SKM-1 (cell line): Measurements from ENCODE around the gene RIC8B.
"Not testable (repeated sequence)": the region's sequence is repeated elsewhere in the genome, so short reads cannot be mapped to it uniquely, and the experiment has no call there.

Experiments used
- DNase-seq: peaks from one replicate; lab custom pipeline; 2025; ENCODE audit not compliant: unreplicated experiment; lab: John Stamatoyannopoulos, UW

Gene RIC8B

DNA sequence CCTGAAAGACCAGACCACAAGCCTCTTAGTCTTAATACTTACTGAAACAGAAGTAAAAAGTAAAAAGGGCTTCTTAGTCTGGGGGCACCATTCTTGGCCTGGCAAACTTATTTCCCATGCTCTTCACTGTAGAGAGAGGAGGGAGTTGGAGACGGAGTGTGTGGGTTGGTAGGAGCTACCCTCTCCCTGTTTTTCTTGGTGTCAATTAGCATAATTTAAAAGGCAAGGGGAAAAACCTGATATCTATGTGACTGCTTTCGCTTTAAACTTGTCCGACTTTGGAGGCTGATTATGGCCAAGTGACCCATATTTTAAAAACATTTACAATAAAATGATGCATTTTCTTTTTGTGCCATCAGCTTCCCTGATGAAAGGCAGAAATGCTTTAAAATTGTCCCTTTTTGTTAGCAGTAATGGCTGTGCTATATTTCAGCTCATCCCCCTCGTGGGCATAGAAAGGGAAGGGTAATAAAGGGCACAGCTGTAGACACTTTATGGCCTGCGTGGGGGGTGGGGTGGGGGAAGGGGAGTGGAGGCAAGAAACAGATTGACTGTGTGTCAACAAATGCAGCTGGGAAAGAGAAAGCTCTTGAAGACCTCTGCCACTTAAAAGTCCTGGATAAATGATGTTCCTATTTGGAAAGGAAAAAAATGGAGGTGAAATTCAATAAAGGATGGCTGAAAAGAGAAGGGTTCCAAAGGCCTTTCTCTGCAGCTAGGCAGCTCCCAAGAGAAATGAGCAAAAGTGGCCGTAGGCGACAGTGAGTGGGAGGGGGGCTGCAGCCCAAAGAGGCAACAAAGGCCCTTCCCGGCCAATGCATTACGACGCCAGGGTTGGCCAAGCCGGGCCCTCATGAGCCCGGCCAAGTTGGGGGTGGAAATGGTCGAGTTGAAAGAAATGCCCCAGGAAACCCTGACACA, 123.8 kb downstream of the RIC8B start:
- no peak for DNase-seq

GRCh38 chr12:106900554-106900953, 126.1 kb downstream of the RIC8B start:
- no peak for DNase-seq

GRCh38 chr12:106901276-106901675, 126.8 kb downstream of the RIC8B start:
- no peak for DNase-seq

DNA sequence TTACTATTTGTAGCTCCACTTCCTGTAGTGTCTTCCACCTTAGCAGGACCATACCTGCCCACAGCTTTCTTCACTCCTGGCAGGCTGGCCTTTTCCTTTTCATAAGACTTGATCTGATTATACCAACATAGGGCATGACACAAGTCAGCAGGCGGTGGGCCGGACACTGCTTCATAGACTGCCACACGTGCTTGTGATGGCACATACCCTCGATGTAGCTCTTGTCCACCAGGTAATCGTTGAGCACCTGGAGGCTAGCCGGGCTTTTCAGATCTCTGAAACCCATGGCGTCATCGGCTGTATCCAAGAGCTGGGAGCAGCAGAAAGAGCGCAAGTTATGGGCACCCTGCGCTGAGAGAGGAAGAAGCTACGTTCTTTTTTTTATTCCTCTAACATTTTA, 127.6 kb downstream of the RIC8B start:
- no peak for DNase-seq

DNA sequence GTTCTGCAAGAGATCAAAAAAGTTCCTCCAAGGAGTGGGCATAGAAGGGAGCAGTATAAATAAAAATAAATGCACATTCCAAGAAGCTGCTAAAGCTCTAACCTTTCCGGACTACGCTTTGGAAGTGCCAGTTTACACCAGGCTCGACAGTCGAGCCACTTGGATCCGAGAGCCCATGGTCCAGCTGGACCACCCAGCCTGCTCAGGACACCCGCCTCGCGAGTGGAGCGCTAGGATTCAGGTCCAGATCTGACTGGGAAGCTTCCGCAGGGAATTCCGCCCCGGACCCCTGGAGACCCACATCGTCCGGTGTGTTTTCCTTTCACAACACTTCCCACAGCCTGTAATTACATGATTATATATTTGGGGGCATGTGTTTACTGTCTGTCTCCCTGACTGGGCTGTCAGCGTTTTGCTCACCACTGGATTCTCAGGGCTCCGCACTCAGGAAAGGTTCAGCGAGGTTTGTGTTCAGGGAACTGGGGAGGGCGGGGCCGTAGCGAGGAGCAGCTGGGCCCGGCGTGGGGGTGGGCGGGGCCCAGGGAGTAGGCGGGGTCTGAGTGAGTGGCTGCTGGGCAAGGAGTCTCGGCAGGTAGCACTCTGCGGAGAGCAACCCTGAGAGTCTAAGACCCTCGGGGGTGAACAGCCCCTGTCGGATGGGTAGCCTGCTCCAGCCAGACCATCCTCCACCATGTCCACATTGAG, 128.9 kb downstream of the RIC8B start:
- DNase-seq: no peak

DNA sequence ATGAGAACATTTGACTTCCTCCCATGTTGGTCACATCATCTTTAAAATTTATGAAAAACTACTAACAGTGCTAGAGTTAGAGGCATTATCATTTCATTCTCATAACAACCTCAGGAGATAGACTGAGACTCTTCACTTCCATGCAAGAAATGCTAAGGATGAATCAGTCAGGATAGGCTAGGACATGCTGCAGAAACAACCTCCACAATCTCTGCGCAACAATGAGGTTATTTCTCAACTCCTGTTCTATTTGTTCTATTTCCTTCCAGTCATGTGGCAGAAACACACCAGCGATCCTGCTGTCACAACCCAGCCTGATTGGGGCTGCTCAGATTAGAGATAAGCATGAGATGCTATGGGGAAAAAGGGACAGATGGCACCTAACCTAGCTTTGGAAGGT, 132.2 kb downstream of the RIC8B start:
- no peak for DNase-seq

GRCh38 chr12:106907411-106907810, 132.9 kb downstream of the RIC8B start:
- DNase-seq: no peak

DNA sequence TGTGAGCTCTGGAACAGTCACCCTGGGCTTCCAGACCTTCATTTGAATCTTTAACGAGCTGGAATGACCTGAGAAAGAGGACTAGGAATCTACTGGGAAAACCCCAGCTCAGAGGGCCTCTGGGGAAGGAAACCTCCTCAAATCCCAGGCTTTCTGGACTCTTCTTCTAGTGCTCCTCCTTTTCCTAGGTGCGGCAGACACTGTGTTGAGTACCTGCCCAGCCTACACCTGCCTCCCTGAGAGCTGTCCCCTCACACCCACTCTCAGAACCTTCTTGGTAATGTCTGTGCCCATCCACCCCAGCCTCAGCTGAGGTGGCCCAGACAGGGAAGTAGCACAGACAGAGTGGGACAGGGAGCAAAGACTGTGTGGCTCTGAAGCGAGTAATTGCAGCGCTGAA, 133.4 kb downstream of the RIC8B start:
- no peak for DNase-seq

GRCh38 chr12:106908561-106908960, 134.1 kb downstream of the RIC8B start:
- no peak for DNase-seq

DNA sequence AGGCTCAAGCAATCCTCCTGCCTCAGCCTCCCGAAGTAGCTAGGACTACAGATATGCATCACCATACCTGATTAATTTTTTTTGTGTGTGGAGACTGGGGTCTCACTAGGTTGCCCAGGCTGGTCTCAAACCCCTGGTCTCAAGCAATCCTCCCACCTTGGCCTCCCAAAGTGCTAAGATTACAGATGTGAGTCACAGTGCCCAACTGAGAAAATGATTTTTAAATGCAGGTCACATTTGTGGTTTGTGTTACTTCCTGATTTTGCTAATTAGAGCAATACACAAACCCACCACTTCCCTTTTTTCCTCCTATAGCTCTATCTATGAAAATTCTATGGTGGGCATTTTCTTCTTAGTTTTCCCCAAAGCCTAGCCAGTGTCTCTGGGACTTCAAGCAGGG, 135.7 kb downstream of the RIC8B start:
- peak; percentile 30 for DNase-seq

DNA sequence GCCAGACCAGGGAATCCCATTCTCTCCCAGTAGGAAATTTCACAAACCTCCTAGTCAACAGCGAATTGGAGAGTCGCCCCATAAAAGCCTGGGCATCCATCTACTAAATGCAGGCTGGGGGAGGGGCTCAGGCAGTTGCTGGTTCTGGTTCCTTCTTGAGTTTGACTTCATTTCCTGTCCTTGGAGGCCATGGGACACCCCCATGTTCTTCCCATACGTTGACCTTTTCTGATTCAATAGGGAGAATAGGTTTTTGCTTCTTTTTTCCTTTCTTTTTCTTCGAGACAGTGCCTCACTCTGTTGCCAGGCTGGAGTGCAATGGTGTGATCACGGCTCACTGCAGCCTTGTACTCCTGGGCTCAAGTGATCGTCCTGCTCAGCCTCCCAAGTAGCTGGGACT, 137.1 kb downstream of the RIC8B start:
- DNase-seq: no peak

GRCh38 chr12:106913456-106913855, 139.0 kb downstream of the RIC8B start:
- no peak for DNase-seq

DNA sequence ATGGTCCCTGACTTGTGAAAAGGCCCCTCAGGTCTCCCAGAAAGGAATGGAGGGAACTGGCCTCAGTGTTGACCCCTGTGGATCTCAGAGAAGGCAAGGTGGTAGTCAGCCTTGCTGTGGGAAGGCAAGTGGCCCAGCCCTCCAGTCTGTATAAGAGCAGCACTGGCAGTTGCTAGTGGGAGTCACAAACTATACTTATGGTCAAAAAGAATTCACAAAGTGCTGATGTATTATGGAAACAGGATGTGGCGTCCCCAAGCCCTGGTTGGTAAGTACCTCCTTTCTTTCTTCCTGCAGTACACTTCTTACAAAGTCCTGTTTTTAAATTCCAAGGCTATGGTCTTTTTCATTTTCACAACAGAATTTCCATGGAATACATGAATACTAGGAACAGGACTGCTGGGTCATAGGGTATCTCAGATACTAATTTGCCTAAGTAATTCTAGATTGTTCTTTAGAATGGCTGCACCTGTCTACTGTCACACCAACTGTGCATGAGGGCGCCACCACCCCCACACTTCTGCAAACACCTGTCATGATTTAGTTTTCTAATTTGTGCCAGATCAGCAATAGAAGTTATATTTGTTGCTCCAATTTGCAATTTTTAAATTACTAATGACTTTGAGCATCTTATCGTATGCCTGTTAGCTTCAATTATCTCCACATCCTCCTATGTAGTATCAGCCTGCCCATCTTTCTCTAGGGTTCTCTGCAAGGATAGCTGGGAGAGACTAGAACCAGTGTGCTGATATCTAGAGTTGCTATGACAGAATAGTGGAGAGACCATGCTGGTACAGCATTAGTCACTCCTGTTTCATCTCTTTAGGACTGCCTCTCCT, 140.5 kb downstream of the RIC8B start:
- no peak for DNase-seq

DNA sequence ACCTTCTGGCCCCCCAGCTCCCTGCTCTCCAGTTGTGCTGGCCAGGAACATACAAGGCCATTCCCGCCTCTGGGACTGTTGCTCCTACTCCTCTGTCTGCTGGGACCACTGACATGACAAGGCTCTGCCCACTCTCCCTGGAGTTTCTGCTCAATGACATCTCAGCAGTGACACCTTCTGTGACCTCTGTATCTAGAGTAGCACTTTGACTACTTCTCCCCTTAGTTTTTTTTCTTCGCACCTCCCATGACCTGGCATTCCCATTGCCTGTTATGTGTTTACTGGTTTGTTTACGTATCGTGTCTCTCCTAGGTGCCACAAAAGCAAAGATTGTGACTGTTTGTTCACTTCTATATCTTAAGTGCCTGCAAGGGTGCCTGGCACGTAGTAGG, 141.1 kb downstream of the RIC8B start:
- no peak for DNase-seq

DNA sequence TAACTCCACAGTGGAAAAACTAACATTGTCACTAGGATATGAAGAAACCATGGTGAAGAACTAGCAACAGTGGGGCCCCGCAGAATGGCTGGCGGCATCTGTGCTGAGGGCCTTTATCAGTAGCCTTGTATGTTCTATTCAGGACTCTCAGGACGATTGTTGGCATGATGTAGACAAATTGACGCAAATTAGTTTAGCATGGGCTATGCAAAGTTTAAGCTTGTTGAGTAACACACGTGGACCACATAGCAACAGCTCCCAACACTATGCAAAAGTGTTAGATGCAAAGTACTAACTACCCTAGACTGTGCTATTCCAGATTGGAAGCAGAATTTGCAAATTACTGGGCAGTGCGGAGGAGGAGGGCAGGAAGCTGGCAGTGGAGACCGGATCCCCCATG, 143.0 kb downstream of the RIC8B start:
- DNase-seq: no peak

- DNase-seq: no peak
Measured at GRCh38 chr12:106918746-106919145, 144.3 kb downstream of the RIC8B start.

DNA sequence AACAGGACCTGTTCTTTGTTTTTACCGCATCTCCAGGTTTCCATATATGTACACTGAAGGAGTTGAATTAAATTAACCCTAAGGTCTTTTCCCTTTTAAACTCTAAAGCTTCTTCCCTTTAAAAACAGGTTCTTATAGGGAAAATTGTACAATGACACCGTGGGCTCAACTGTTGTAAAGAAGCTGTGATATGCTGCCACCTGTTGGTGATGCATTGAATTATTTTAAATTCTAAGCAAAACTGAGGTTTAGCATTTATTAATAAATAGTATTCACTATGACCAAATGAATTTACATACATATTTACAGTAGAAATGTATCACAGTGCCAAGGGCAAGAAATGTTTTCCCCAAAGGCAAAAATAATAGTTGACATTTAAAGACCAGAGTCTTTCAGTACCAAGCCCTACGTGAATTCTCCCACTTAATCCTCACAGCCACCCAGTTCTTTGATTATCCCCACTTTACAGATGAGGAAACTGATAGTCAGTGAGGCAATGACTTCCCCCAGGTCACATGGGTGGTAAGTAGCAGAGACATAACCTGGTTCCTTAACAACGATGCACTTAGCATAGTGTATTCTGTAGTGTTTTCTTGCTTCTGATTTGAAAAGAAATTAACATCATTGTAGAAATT, 145.5 kb downstream of the RIC8B start:
- peak; percentile 1 for DNase-seq

DNA sequence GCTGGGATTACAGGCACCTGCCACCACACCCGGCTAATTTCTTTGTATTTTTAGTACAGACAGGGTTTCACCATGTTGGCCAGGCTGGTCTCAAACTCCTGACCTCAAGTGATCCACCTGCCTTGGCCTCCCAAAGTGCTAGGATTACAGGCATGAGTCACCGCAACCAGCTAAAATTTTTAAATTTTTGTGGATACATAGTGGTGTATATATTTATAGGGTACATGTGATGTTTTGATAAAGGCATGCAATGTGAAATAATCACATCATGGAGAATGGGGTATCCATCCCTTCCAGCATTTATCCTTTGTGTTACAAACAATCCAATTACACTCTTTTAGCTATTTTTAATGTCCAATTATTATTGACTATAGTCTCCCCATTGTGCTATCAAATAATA, 147.5 kb downstream of the RIC8B start:
- not testable (repeated sequence) for DNase-seq

GRCh38 chr12:106923594-106923993, 149.1 kb downstream of the RIC8B start:
- not testable (repeated sequence) for DNase-seq

- no peak for DNase-seq
Measured at GRCh38 chr12:106924268-106924861, 149.9 kb downstream of the RIC8B start.

DNA sequence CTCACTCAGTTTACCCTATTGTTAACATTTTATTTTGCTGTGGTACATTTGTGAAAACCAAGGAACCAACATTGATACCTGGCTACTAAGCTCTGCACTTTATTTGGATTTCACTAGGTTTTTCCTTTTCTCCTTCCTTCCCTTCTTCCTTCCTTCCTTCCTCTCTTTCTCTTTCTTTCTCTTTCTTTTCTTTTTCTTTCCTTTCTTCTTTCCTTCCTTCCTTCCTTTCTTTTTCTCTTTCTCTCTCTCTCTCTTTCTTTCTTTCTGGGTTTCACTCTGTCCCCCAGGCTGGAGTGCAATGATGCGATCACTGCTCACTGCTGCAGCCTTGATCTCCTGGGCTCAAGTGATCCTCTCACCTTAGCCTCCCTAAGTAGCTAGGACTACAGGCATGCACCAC, 152.2 kb downstream of the RIC8B start:
- DNase-seq: no peak
